Measurements from ENCODE around the gene ENPP1.

Gene ENPP1

DNA sequence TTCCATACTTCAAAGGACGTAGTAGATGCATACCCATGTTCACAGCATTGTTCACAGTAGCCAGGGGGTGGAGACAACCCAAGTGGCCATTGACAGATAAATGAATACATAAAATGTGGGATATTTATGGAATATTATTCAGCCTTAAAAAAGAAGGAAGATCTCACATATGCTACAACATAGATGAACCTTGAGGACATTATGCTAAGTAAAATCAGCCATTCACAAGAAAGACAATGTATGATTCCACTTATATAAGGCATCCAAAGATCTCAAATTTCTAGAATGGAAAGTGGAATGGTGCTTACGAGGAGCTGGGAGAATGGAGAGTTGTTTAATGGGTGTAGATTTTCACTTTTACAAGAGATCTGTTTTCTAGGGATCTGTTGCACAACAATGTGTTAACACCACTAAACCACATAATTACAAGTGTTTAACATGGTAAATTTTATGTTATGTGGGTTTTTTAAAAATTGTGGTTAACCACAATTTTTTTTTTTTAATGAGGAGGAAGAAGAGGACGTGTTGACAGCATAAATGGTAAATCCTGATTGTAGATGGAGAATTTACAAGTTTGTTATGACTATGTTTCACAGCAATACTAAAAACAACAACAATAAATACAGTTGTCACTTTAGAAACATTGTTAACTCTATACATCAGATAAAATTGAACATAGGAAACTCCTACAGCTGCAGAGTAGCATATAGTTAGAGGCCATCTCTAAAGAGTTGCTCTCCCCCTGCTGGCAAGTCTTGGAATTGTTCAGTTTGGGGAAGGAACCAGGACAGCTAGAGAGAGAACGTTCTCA is 101.8 kb downstream of the ENPP1 start (continued):
- TF ChIP-seq ZNF654 (tag by site-specific recombination; IDR thresholded peaks at IDR 0.05; ENCODE audit: low read depth) (peak; percentile 66), ZNF221 (tag by site-specific recombination; IDR thresholded peaks at IDR 0.05; ENCODE audit: borderline replicate concordance) (0 out of 2 replicates have a peak, but pooled peaks have one; percentile 51), WT1 (tag by site-specific recombination; IDR thresholded peaks at IDR 0.05) (peak; percentile 17; the same call in 1 of the 2 replicates), SP7 (tag by site-specific recombination; IDR thresholded peaks at IDR 0.05) (peak; percentile 96), ZNF513 (tag by site-specific recombination; IDR thresholded peaks at IDR 0.05) (peak; percentile 82), ZNF202 (tag by site-specific recombination; IDR thresholded peaks at IDR 0.05; ENCODE audit: borderline replicate concordance) (no peak), SCRT2 (tag by site-specific recombination; IDR thresholded peaks at IDR 0.05) (0 out of 2 replicates have a peak, but pooled peaks have one; percentile 33), FEZF1 (tag by site-specific recombination; IDR thresholded peaks at IDR 0.05) (0 out of 2 replicates have a peak, but pooled peaks have one; percentile 12)
- TF ChIP-seq, protein P1, sequence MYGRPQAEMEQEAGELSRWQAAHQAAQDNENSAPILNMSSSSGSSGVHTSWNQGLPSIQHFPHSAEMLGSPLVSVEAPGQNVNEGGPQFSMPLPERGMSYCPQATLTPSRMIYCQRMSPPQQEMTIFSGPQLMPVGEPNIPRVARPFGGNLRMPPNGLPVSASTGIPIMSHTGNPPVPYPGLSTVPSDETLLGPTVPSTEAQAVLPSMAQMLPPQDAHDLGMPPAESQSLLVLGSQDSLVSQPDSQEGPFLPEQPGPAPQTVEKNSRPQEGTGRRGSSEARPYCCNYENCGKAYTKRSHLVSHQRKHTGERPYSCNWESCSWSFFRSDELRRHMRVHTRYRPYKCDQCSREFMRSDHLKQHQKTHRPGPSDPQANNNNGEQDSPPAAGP (tag by site-specific recombination; IDR thresholded peaks at IDR 0.05): no peak

GRCh38 chr6:131910219-131910589 is 102.4 kb downstream of the ENPP1 start:
- TF ChIP-seq ZNF133 (tag by site-specific recombination; IDR thresholded peaks at IDR 0.05) (no peak), ZNF843 (tag by site-specific recombination; IDR thresholded peaks at IDR 0.05) (no peak)
- H3K27ac ChIP-seq (ENCODE audit: extremely low read depth, low read depth, low read length): no peak overlapping the region
- H3K36me3 ChIP-seq (ENCODE audit: control insufficient read depth in 2 of 2, insufficient read depth in 1 of 2, low read length in 2 of 2): no peaks in the 10 kb centered on the region
- ChIA-PET POLR2A (no interaction called here), CTCF (interaction anchor here (0.6 to 9.9 kb wide), 42 partner anchors 9 to 1025 kb away, joined by 3 to 188 read pairs (median 4); no protein-coding TSS in a partner anchor)
- H3K4me1 ChIP-seq (ENCODE audit: control insufficient read depth, insufficient read depth, low read length): no peaks in the 10 kb centered on the region
- no peak overlapping the region for H3K4me3 ChIP-seq (ENCODE audit: low read depth, low read length)
- no peaks in the 10 kb centered on the region for H3K9me3 ChIP-seq (ENCODE audit: control insufficient read depth, insufficient read depth, low read depth, low read length)

- no peak overlapping the region for H3K27ac ChIP-seq (ENCODE audit: extremely low read depth, low read depth, low read length)
- no peaks in the 10 kb centered on the region for H3K9me3 ChIP-seq (ENCODE audit: control insufficient read depth, insufficient read depth, low read depth, low read length)
- no peaks in the 10 kb centered on the region for H3K4me1 ChIP-seq (ENCODE audit: control insufficient read depth, insufficient read depth, low read length)
- no peak overlapping the region for H3K4me3 ChIP-seq (ENCODE audit: low read depth, low read length)
- no peaks in the 10 kb centered on the region for H3K36me3 ChIP-seq (ENCODE audit: control insufficient read depth in 2 of 2, insufficient read depth in 1 of 2, low read length in 2 of 2)
- no peak for TF ChIP-seq ZNF426 (tag by site-specific recombination; IDR thresholded peaks at IDR 0.05)
- no peak for TF ChIP-seq ZNF48 (tag by site-specific recombination; IDR thresholded peaks at IDR 0.05)
- peak; percentile 63 for TF ChIP-seq ATF2 (tag by site-specific recombination; IDR thresholded peaks at IDR 0.05; ENCODE audit: low read depth)
- no peak for TF ChIP-seq ZNF692 (tag by site-specific recombination; IDR thresholded peaks at IDR 0.05)
- no peak for TF ChIP-seq ZNF114 (tag by site-specific recombination; IDR thresholded peaks at IDR 0.05)
- ChIA-PET POLR2A (no interaction called here), CTCF (interaction anchor here (0.7 to 9.9 kb wide), 20 partner anchors 9 to 574 kb away, joined by 3 to 188 read pairs (median 6); no protein-coding TSS in a partner anchor)
Observed at GRCh38 chr6:131910956-131911355, 103.1 kb downstream of the ENPP1 start.

Data from HEK293 (cell line).